Gastroesophageal sphincter (tissue), 3 donors: ENCODE data around the gene ARL6IP4.

Experiments
- CTCF ChIP-seq, 4 experiments: fragments of 200-600 bp in 2 of 4; fragments of 450-650 bp in 2 of 4; sonication (generic) in 1 of 4; IDR thresholded peaks; one replicate each; pipeline ENCODE4 v1.5.1; 2017 to 2019; ENCODE audit warnings: antibody characterized with exemption in 4 of 4, mild to moderate bottlenecking in 2 of 4, moderate library complexity in 2 of 4
- POLR2AphosphoS5 ChIP-seq: sonication (generic); formaldehyde crosslinking; IDR thresholded peaks from one replicate; pipeline ENCODE4 v1.6.1; 2017; ENCODE audit warnings: antibody characterized with exemption

GRCh38 chr12:122994140-122994675 is 13.7 kb downstream of the ARL6IP4 start:
- no peak for TF ChIP-seq POLR2AphosphoS5
- no peak for TF ChIP-seq CTCF (IDR thresholded peaks at IDR 0.05)
